Stomach (tissue), 4 donors: Measurements from ENCODE around the gene FZR1.

Source experiments
- CTCF ChIP-seq, 7 experiments: fragments of 450-650 bp in 4 of 7; fragments of 200-600 bp in 3 of 7; sonication (generic) in 3 of 7; IDR thresholded peaks; one replicate each; pipeline ENCODE4 v1.5.1; 2016 to 2019; ENCODE audit warnings: antibody characterized with exemption in 7 of 7, control low read depth in 2 of 7, mild to moderate bottlenecking in 1 of 7
- EP300 ChIP-seq: sonication (generic); formaldehyde crosslinking; IDR thresholded peaks from one replicate; pipeline ENCODE4 v1.6.1; 2017; ENCODE audit warnings: antibody characterized with exemption
- POLR2A ChIP-seq, 4 donors: fragments of 450-650 bp; IDR thresholded peaks; one replicate each; pipeline ENCODE4 v1.6.1; 2016; ENCODE audit warnings: antibody characterized with exemption in 4 of 4, control low read depth in 2 of 4, mild to moderate bottlenecking in 1 of 4, moderate library complexity in 1 of 4
- POLR2AphosphoS5 ChIP-seq, 3 donors: sonication (generic); formaldehyde crosslinking; IDR thresholded peaks; one replicate each; pipeline ENCODE4 v1.6.1; 2016; ENCODE audit warnings: antibody characterized with exemption in 3 of 3

- TF ChIP-seq CTCF (IDR thresholded peaks at IDR 0.05) (no peak), POLR2AphosphoS5 (IDR thresholded peaks at IDR 0.05) (no peak), POLR2A (IDR thresholded peaks at IDR 0.05) (no peak), EP300 (no peak)
These were observed 39.5 kb downstream of the FZR1 start for GRCh38 chr19:3545669-3546034.
